PC-9 (cell line): Measurements from ENCODE around the gene ENPP4. TPM values are rescaled to one million over a fixed set of nuclear protein-coding genes. Genes with fewer than 3 reads are reported as not detected.
"Not testable (repeated sequence)": the region's sequence is repeated elsewhere in the genome, so short reads cannot be mapped to it uniquely, and the experiment has no call there.

Source experiments
- Bru-seq: library from RNA; stranded (reverse); fragments of 400-500 nt; gene quantifications from one replicate; lab custom pipeline; 2021; lab: Mats Ljungman, UMichigan
- BruChase-seq, 2 experiments: library from RNA; stranded (reverse); fragments of 400-500 nt; gene quantifications; one replicate each; lab custom pipeline; 2021; lab: Mats Ljungman, UMichigan
- BruUV-seq: library from RNA; stranded (reverse); fragments of 400-500 nt; replicated peaks from 2 replicates; lab custom pipeline; 2021; lab: Mats Ljungman, UMichigan
- CTCF ChIA-PET: fragments of 300-600 bp; sonication (Branson Sonifier 250); formaldehyde crosslinking; loops from one replicate; lab custom pipeline; 2022; ENCODE audit warnings: antibody characterized with exemption; lab: Charles Lee
- POLR2A ChIA-PET: fragments of 300-600 bp; sonication (Branson Sonifier 250); formaldehyde crosslinking; loops from one replicate; lab custom pipeline; 2022; ENCODE audit warnings: antibody characterized with exemption; ENCODE audit not compliant: unreplicated experiment; lab: Charles Lee
- DNase-seq, 2 experiments: peaks; one replicate each; pipeline versions ENCODE4 v3.0.0 to v3.0.0-alpha.2; 2015 to 2022; ENCODE audit warnings: mixed read lengths in 1 of 2
- H2AFZ ChIP-seq: fragments of 200-600 bp; sonication (generic); 2 replicates; pipeline ENCODE4 v1.8.1; 2017; ENCODE audit warnings: antibody characterized with exemption
- H3F3A ChIP-seq: fragments of 200-600 bp; sonication (generic); 2 replicates; pipeline ENCODE4 v1.8.1; 2017; ENCODE audit warnings: antibody characterized with exemption, mild to moderate bottlenecking, low read depth; ENCODE audit not compliant: insufficient read depth
- H3K27ac ChIP-seq: fragments of 200-600 bp; sonication (generic); 2 replicates; pipeline ENCODE4 v1.6.1; 2016; ENCODE audit warnings: mixed run types
- H3K27me3 ChIP-seq: fragments of 200-600 bp; sonication (generic); 2 replicates; pipeline ENCODE4 v1.6.1; 2016; ENCODE audit warnings: low read depth, mixed run types; ENCODE audit not compliant: insufficient read depth
- H3K36me3 ChIP-seq: fragments of 200-600 bp; sonication (generic); 2 replicates; pipeline ENCODE4 v1.6.1; 2016; ENCODE audit warnings: low read depth, mixed run types
- H3K4me1 ChIP-seq: fragments of 200-600 bp; sonication (generic); replicated peaks from 2 replicates; pipeline ENCODE4 v1.6.1; 2016; ENCODE audit warnings: mixed run types; ENCODE audit not compliant: insufficient read depth
- H3K4me2 ChIP-seq: fragments of 200-600 bp; sonication (generic); 2 replicates; pipeline ENCODE4 v1.6.1; 2017; ENCODE audit warnings: mixed run types
- H3K4me3 ChIP-seq: fragments of 200-600 bp; sonication (generic); 2 replicates; pipeline ENCODE4 v1.6.1; 2016; ENCODE audit warnings: mixed run types
- H3K79me2 ChIP-seq: fragments of 200-600 bp; sonication (generic); 2 replicates; pipeline ENCODE4 v1.6.1; 2017; ENCODE audit warnings: low read depth, mixed run types
- H3K9me2 ChIP-seq: fragments of 200-600 bp; sonication (generic); 2 replicates; pipeline ENCODE4 v1.8.1; 2017; ENCODE audit warnings: mild to moderate bottlenecking; ENCODE audit not compliant: insufficient read depth
- H3K9me3 ChIP-seq: fragments of 200-600 bp; sonication (generic); 2 replicates; pipeline ENCODE4 v1.8.1; 2016; ENCODE audit warnings: low read depth; ENCODE audit not compliant: insufficient read depth
- H4K20me1 ChIP-seq: fragments of 200-600 bp; sonication (generic); 2 replicates; pipeline ENCODE4 v1.8.1; 2017; ENCODE audit not compliant: insufficient read depth
- CTCF ChIP-seq: fragments of 200-600 bp; sonication (generic); conservative IDR thresholded peaks from 2 replicates; pipeline ENCODE4 v1.6.1; 2017; ENCODE audit warnings: mixed run types, antibody characterized with exemption, mild to moderate bottlenecking, moderate library complexity
- EZH2 ChIP-seq: fragments of 200-600 bp; sonication (generic); IDR thresholded peaks from 2 replicates; pipeline ENCODE4 v1.8.0; 2017; ENCODE audit warnings: antibody characterized with exemption, low read depth
- intact Hi-C: fragments of 100-400 bp; cut with micrococcal nuclease; formaldehyde crosslinking; loops from one replicate; pipeline ENCODE4 v1.10.0; 2022; ENCODE audit not compliant: unreplicated experiment
- long read RNA-seq: library from polyadenylated mRNA; stranded (forward); transcript quantifications from one replicate; pipeline ENCODE4 v2.0.0, GENCODE V29; 2022
- total RNA-seq: library from RNA; stranded (reverse); gene quantifications from 2 replicates; pipeline ENCODE4 v1.2.3, GENCODE V29; 2021

Gene ENPP4
- total RNA-seq (6.2 and 7.1 TPM in 2 replicates), Bru-seq, nascent RNA (percentile 49 among the genes with signal in this experiment), BruChase-seq, experiment 1, labeled RNA remaining after a 2-hour chase (percentile 63 among the genes with signal in this experiment), BruChase-seq, experiment 2, labeled RNA remaining after a 6-hour chase (percentile 71 among the genes with signal in this experiment)
- long read RNA-seq, full-length matches to known transcripts, result 10 of 12 reads
- long read RNA-seq, partial matches to known transcripts, result 1 of 12 reads
- long read RNA-seq, other reads (novel, unspliced or antisense), result 1 of 12 reads

- peak; percentile 89 to 92 for DNase-seq
- Histone ChIP-seq H3F3A (no peaks in the 10 kb centered on the region), H3K4me3 (peak within 1 kb of the TSS; percentile 61), H4K20me1 (no peaks in the 10 kb centered on the region), H3K79me2 (no peaks in the 10 kb centered on the region), H3K9me2 (no peaks in the 10 kb centered on the region), H3K9me3 (no peaks in the 10 kb centered on the region), H3K36me3 (no peaks in the 10 kb centered on the region), H3K4me2 (peak within 1 kb of the TSS; percentile 74), H3K4me1 (peaks cover 7% of the 10 kb centered on the region), H2AFZ (peak within 1 kb of the TSS; percentile 100), H3K27ac (no peak within 1 kb of the TSS), H3K27me3 (no peaks in the 10 kb centered on the region)
- TF ChIP-seq EZH2, result no peak
- no peak for TF ChIP-seq CTCF
- ChIA-PET CTCF (interaction anchor here (0.7 to 0.8 kb wide), 4 partner anchors 39 to 1654 kb away, joined by 3 to 9 read pairs (median 6); no protein-coding TSS in a partner anchor), POLR2A (interaction anchor here (0.6 to 0.9 kb wide), 5 partner anchors 23 to 803 kb away, joined by 3 to 20 read pairs (median 5); partner anchors contain the start of gene ENPP5)
- no TSS peak for BruUV-seq
- intact Hi-C loops, result no loop called here
These were observed at the start of gene ENPP4 for GRCh38 chr6:46129629-46130511. TSS of gene ENPP4 (plus strand) at chr6:46129989. CDS start at chr6:46139584, 9,595 bp downstream.

GRCh38 chr6:46080111-46080510, 49.7 kb upstream of the ENPP4 start:
- Histone ChIP-seq H3K9me2 (0 out of 2 replicates have a peak, but pooled peaks cover 4% of the 10 kb centered on the region), H3K27ac (no peak overlapping the region), H3K36me3 (no peaks in the 10 kb centered on the region), H3K9me3 (no peaks in the 10 kb centered on the region), H3K27me3 (no peaks in the 10 kb centered on the region), H4K20me1 (no peaks in the 10 kb centered on the region), H3K4me3 (no peak overlapping the region), H3K4me2 (no peak overlapping the region), H2AFZ (no peak overlapping the region), H3F3A (no peaks in the 10 kb centered on the region), H3K79me2 (no peaks in the 10 kb centered on the region), H3K4me1 (no peaks in the 10 kb centered on the region)
- intact Hi-C loops, result no loop called here
- BruUV-seq, result no TSS peak
- no peak for TF ChIP-seq CTCF
- no peak for TF ChIP-seq EZH2
- DNase-seq, result no peak
- CTCF ChIA-PET, result no interaction called here
- POLR2A ChIA-PET, result no interaction called here

- H3K27ac ChIP-seq, H4K20me1 ChIP-seq, H3K79me2 ChIP-seq, intact Hi-C loops, H3K9me3 ChIP-seq, H3K9me2 ChIP-seq, H3K27me3 ChIP-seq, H3F3A ChIP-seq, H3K36me3 ChIP-seq, H3K4me3 ChIP-seq, H3K4me1 ChIP-seq, BruUV-seq, H3K4me2 ChIP-seq, H2AFZ ChIP-seq, CTCF ChIA-PET: not testable (repeated sequence)
- POLR2A ChIA-PET, result interaction anchor here (0.7 kb wide), 1 partner anchor 94 kb away, joined by 4 read pairs; no protein-coding TSS in a partner anchor
- DNase-seq, result peak in 1 of 2 experiments; percentile 16
These were observed 44.1 kb upstream of the ENPP4 start for GRCh38 chr6:46085688-46086087.
